ENCODE data around the gene SOX2.
"Not testable (repeated sequence)": the region's sequence is repeated elsewhere in the genome, so short reads cannot be mapped to it uniquely, and the experiment has no call there.

SOX2 gene

DNA sequence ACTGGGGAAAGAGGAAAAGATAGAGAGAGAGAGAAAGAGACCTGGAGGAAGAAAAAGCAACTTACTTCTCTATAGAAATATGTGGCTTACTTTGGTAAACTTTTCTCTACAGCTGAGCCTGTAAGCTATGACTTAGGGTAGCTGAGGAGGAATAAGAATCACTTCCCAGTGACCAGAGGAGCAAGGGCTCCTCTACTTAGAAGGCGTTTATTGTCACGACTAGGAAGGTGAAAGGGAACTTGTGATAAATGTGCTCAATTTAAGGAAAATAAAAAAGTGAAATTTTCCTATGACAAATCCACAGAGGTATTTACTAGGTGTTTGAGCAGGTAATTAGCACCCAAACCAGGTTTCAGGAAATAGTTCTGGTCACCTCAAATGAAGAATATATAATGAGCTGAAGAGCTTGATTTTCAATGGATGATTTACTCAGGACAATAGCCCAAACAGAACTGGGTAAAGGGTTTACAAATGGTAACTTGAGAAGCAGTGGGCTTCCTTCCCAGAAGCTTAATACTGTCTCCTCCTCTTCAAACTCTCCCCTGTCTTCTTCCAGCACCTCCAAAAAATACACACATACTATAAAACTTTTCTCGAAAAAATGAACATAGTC is 46.1 kb downstream of the SOX2 start:
- DNase-seq (ENCODE audit: low spot score), result no peak

DNA sequence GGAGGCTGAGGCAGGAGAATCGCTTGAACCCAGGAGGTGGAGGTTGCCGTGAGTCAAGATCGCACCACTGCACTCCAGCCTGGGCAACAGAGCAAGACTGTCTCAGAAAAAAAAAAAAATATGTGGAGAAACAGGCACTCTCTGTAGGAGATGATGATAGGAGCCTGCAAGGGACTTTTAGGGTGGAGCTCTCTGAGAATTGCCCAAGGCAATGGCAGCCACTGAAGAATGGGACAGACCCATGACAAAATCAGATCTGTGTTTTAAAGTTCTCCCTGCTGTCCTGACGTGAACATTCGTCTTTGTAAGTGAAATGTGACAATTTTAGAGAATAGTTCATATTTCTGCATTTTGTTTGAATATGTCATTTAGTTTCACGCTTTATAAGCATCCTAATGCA is 50.2 kb downstream of the SOX2 start:
- DNase-seq (ENCODE audit: low spot score), result no peak

DNA sequence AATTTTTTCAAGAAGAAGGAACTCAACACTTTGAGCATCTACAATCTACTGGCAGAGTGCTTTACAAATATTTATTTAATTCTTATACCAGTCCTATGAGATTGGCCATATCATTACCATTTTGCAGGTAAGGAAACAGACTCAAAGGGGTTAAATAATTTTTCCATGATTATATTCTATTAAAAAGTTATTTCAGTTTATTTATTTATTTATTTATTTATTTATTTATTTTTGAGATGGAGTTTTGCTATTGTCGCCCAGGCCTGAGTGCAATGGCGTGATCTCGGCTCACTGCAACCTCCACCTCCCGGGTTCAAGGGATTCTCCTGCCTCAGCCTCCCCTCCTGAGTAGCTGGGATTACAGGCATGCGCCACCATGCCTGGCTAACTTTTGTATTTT is 52.3 kb downstream of the SOX2 start:
- DNase-seq (ENCODE audit: low spot score), result not testable (repeated sequence)

Data from AG08395 (cell line).